Loucy (cell line): ENCODE data around the gene SLC24A1.

Experiments
- H2AFZ ChIP-seq: fragments of 200-600 bp; sonication (generic); 2 replicates; pipeline ENCODE4 v1.6.0; 2016; ENCODE audit warnings: antibody characterized with exemption, mild to moderate bottlenecking, low read length, moderate library complexity
- H3F3A ChIP-seq: fragments of 200-600 bp; 2 replicates; pipeline ENCODE4 v1.6.0; 2016; ENCODE audit warnings: antibody characterized with exemption, low read depth, mild to moderate bottlenecking
- H3K27me3 ChIP-seq: fragments of 200-600 bp; sonication (generic); 2 replicates; pipeline ENCODE4 v1.6.1; 2014; ENCODE audit warnings: low read length, mild to moderate bottlenecking; ENCODE audit not compliant: insufficient read depth, poor library complexity, severe bottlenecking
- H3K36me3 ChIP-seq: fragments of 200-600 bp; sonication (generic); 2 replicates; pipeline ENCODE4 v1.6.1; 2016; ENCODE audit warnings: low read length; ENCODE audit not compliant: insufficient read depth
- H3K4me1 ChIP-seq: fragments of 200-600 bp; sonication (generic); 2 replicates; pipeline ENCODE4 v1.5.1; 2014; ENCODE audit warnings: low read length, mild to moderate bottlenecking; ENCODE audit not compliant: insufficient read depth, poor library complexity, severe bottlenecking
- H3K4me2 ChIP-seq: fragments of 200-600 bp; sonication (generic); 2 replicates; pipeline ENCODE4 v1.6.0; 2014; ENCODE audit warnings: antibody characterized with exemption, low read length, low read depth, mild to moderate bottlenecking; ENCODE audit not compliant: poor library complexity, severe bottlenecking
- H3K4me3 ChIP-seq: fragments of 200-600 bp; sonication (generic); 2 replicates; pipeline ENCODE4 v1.5.1; 2014; ENCODE audit warnings: low read length, mild to moderate bottlenecking, mixed read lengths; ENCODE audit not compliant: poor library complexity, severe bottlenecking
- H3K79me2 ChIP-seq: fragments of 200-600 bp; sonication (generic); 2 replicates; pipeline ENCODE4 v1.6.1; 2014; ENCODE audit warnings: low read length; ENCODE audit not compliant: insufficient read depth
- H3K9ac ChIP-seq: fragments of 200-600 bp; sonication (generic); 2 replicates; pipeline ENCODE4 v1.6.0; 2014; ENCODE audit warnings: mild to moderate bottlenecking, low read depth, low read length, moderate library complexity; ENCODE audit not compliant: poor library complexity, severe bottlenecking
- H3K9me2 ChIP-seq: fragments of 200-600 bp; sonication (generic); replicated peaks from 2 replicates; pipeline ENCODE4 v1.6.1; 2016; ENCODE audit warnings: low read depth, low read length, mixed read lengths
- H3K9me3 ChIP-seq: fragments of 200-600 bp; sonication (generic); 2 replicates; pipeline ENCODE4 v1.6.1; 2014; ENCODE audit warnings: mild to moderate bottlenecking, antibody characterized with exemption, low read length, low read depth; ENCODE audit not compliant: insufficient read depth
- H4K20me1 ChIP-seq: fragments of 200-600 bp; sonication (generic); 2 replicates; pipeline ENCODE4 v1.6.0; 2014; ENCODE audit warnings: antibody characterized with exemption, low read length, mild to moderate bottlenecking; ENCODE audit not compliant: insufficient read depth, poor library complexity, severe bottlenecking
- EZH2phosphoT487 ChIP-seq: fragments of 200-600 bp; IDR thresholded peaks from 2 replicates; pipeline ENCODE4 v1.6.1; 2018; ENCODE audit warnings: antibody characterized with exemption, mild to moderate bottlenecking, moderate library complexity, borderline replicate concordance
- TF ChIP-seq, protein P1 (sequence below): fragments of 200-600 bp; sonication (generic); conservative IDR thresholded peaks from 2 replicates; pipeline ENCODE4 v1.5.1; 2014; ENCODE audit warnings: mild to moderate bottlenecking, antibody characterized with exemption, low read length

Gene SLC24A1

DNA sequence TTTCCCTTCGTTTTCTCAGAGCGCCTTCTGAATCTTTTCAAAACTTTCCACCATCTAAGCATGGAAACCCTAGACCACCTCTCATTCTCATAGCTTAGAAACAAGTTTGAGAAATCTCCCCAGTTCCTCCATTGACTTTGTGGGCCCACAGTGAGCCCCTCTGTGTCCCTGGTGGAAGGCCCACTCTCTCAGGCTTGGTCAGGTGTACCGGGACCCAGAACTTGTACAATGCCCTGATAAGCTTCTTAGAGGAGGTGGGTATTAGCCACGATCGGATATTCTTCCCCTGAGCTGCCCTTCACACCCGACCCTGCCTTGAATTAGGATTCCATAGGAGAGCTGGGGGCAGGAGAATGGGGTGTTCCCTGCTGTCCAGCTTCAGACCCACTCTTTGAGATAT lies at the start of gene SLC24A1:
TSS of gene SLC24A1 (plus strand) at position 301 of the 400 bp plus-strand sequence. CDS start 2,143 bp downstream, outside the sequence.
- H3K4me1 ChIP-seq, result peaks cover 12% of the 10 kb centered on the region
- no peaks in the 10 kb centered on the region for H3F3A ChIP-seq
- no peak within 1 kb of the TSS for H3K4me2 ChIP-seq
- H3K9ac ChIP-seq, result no peak within 1 kb of the TSS
- no peaks in the 10 kb centered on the region for H3K27me3 ChIP-seq
- H3K9me3 ChIP-seq, result no peaks in the 10 kb centered on the region
- TF ChIP-seq, protein P1, sequence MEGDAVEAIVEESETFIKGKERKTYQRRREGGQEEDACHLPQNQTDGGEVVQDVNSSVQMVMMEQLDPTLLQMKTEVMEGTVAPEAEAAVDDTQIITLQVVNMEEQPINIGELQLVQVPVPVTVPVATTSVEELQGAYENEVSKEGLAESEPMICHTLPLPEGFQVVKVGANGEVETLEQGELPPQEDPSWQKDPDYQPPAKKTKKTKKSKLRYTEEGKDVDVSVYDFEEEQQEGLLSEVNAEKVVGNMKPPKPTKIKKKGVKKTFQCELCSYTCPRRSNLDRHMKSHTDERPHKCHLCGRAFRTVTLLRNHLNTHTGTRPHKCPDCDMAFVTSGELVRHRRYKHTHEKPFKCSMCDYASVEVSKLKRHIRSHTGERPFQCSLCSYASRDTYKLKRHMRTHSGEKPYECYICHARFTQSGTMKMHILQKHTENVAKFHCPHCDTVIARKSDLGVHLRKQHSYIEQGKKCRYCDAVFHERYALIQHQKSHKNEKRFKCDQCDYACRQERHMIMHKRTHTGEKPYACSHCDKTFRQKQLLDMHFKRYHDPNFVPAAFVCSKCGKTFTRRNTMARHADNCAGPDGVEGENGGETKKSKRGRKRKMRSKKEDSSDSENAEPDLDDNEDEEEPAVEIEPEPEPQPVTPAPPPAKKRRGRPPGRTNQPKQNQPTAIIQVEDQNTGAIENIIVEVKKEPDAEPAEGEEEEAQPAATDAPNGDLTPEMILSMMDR, result no peak
- no peak for TF ChIP-seq EZH2phosphoT487
- peaks cover 9% of the 10 kb centered on the region; the same call in 1 of the 2 replicates for H3K36me3 ChIP-seq
- H2AFZ ChIP-seq, result no peak within 1 kb of the TSS
- H4K20me1 ChIP-seq, result no peaks in the 10 kb centered on the region
- no peaks in the 10 kb centered on the region for H3K9me2 ChIP-seq
- H3K4me3 ChIP-seq, result no peak within 1 kb of the TSS
- no peaks in the 10 kb centered on the region for H3K79me2 ChIP-seq

DNA sequence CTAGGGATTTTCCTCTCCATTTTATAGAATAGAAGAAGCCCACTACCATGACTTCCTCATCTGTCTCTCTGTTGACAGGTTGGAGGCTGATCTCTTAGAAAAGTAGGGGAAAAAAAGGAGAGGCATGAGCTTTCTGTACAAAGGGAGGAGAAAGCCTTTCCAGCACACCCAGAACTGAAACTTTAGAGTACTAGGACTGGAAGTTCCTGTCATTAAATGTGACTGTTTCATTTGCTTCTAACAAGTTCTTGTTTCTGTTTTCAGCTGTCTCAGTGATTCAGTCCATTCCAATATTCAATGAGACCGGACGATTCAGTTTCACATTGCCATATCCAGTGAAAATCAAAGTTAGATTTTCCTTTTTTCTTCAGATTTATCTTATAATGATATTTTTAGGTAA lies 49.8 kb upstream of the SLC24A1 start:
- Histone ChIP-seq H3K36me3 (peaks cover 62% of the 10 kb centered on the region), H3K4me1 (peaks cover 16% of the 10 kb centered on the region), H3F3A (0 out of 2 replicates have a peak, but pooled peaks cover 4% of the 10 kb centered on the region), H3K9me2 (no peaks in the 10 kb centered on the region), H2AFZ (no peak overlapping the region), H3K4me2 (no peak overlapping the region), H3K9ac (no peak overlapping the region), H3K27me3 (no peaks in the 10 kb centered on the region), H3K9me3 (no peaks in the 10 kb centered on the region), H3K79me2 (no peaks in the 10 kb centered on the region), H3K4me3 (no peak overlapping the region), H4K20me1 (no peaks in the 10 kb centered on the region)
- no peak for TF ChIP-seq EZH2phosphoT487
- TF ChIP-seq, protein P1, result no peak

DNA sequence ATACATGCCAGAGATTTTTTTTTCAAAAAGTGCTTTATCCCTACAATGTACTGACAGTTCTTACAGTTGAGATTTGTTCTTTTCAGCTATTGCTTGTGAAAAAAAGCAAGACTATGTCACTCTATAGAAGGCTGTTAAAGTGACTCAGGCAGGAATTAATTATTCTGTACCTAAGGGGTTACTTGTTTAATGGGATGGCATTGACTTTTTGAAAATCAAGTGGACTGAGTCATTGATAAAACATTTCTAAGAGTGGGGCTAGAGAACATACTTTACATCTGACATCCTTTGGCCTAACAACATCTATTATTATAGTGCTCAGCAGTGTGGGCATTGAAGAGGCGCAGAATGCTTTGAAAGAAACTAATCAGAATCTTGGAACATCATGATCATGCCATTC lies 45.1 kb upstream of the SLC24A1 start:
- peaks cover 26% of the 10 kb centered on the region for H3K4me1 ChIP-seq
- H3K4me2 ChIP-seq, result no peak overlapping the region
- no peak overlapping the region for H2AFZ ChIP-seq
- no peaks in the 10 kb centered on the region for H4K20me1 ChIP-seq
- 0 out of 2 replicates have a peak, but pooled peaks cover 4% of the 10 kb centered on the region for H3F3A ChIP-seq
- peaks cover 52% of the 10 kb centered on the region for H3K36me3 ChIP-seq
- no peak overlapping the region for H3K4me3 ChIP-seq
- no peak overlapping the region for H3K9ac ChIP-seq
- H3K79me2 ChIP-seq, result no peaks in the 10 kb centered on the region
- no peaks in the 10 kb centered on the region for H3K9me3 ChIP-seq
- no peaks in the 10 kb centered on the region for H3K9me2 ChIP-seq
- H3K27me3 ChIP-seq, result no peaks in the 10 kb centered on the region
- TF ChIP-seq, protein P1, result no peak
- no peak for TF ChIP-seq EZH2phosphoT487
